HEK293T (cell line): ENCODE data around the gene FBLN7.

Source experiments
- ARNT ChIP-seq: fragments of 450-650 bp; IDR thresholded peaks from 2 replicates; pipeline ENCODE4 v1.6.1; 2017; ENCODE audit warnings: mild to moderate bottlenecking
- ELF4 ChIP-seq: fragments of 450-650 bp; IDR thresholded peaks from 2 replicates; pipeline ENCODE4 v1.6.1; 2017; ENCODE audit warnings: antibody characterized with exemption
- FOXA1 ChIP-seq: fragments of 450-650 bp; IDR thresholded peaks from 2 replicates; pipeline ENCODE4 v1.6.1; 2016; ENCODE audit warnings: mild to moderate bottlenecking
- FOXK2 ChIP-seq: fragments of 450-650 bp; IDR thresholded peaks from 2 replicates; pipeline ENCODE4 v1.6.1; 2016; ENCODE audit warnings: mild to moderate bottlenecking
- FOXM1 ChIP-seq: fragments of 450-650 bp; IDR thresholded peaks from 2 replicates; pipeline ENCODE4 v1.6.1; 2017; ENCODE audit warnings: mild to moderate bottlenecking, borderline replicate concordance
- NFRKB ChIP-seq: fragments of 450-650 bp; IDR thresholded peaks from 2 replicates; pipeline ENCODE4 v1.6.1; 2016; ENCODE audit warnings: mild to moderate bottlenecking, moderate library complexity
- PKNOX1 ChIP-seq: fragments of 450-650 bp; IDR thresholded peaks from 2 replicates; pipeline ENCODE4 v1.6.1; 2016
- SP1 ChIP-seq: fragments of 450-650 bp; IDR thresholded peaks from 2 replicates; pipeline ENCODE4 v1.6.1; 2017
- SUZ12 ChIP-seq: fragments of 450-650 bp; IDR thresholded peaks from 2 replicates; pipeline ENCODE4 v1.6.1; 2016; ENCODE audit warnings: mild to moderate bottlenecking
- ZNF384 ChIP-seq: fragments of 450-650 bp; IDR thresholded peaks from 2 replicates; pipeline ENCODE4 v1.6.1; 2016

- TF ChIP-seq ZNF384 (no peak), ELF4 (no peak), SUZ12 (no peak), SP1 (no peak), FOXM1 (no peak), FOXK2 (no peak), PKNOX1 (no peak), FOXA1 (no peak), NFRKB (no peak), ARNT (no peak)
Measured at GRCh38 chr2:112092286-112093041, 45.7 kb upstream of the FBLN7 start.
